ENCODE measurements around the gene PRDM5.

GRCh38 chr4:120855307-120856001 is 67.1 kb downstream of the PRDM5 start:
- TF ChIP-seq CTCF (conservative IDR thresholded peaks at IDR 0.05): no peak
- no peak for TF ChIP-seq EZH2 (IDR thresholded peaks at IDR 0.05; ENCODE audit: low read depth)
